T-cell (primary cell): ENCODE measurements around the gene SMCO4. TPM values are rescaled to one million over a fixed set of nuclear protein-coding genes. Genes with fewer than 3 reads are reported as not detected.

ENCODE experiments used
- ATAC-seq, 4 experiments: fragments of 200-7000 bp in 3 of 4; fragments of 150-1000 bp in 1 of 4; cut with Tn5 transposase; replicated peaks in 1 of 4; 1 replicate in 3 of 4; 2 replicates in 1 of 4; pipeline ENCODE4 v1.10.0; 2021; ENCODE audit warnings: moderate library complexity in 3 of 4, mild to moderate bottlenecking in 2 of 4, moderate number of reproducible peaks in 1 of 4
- CTCF ChIA-PET, 2 donors: fragments of 300-600 bp; sonication (Branson Sonifier 250); formaldehyde crosslinking; loops; one replicate each; lab custom pipeline; 2022; ENCODE audit warnings: antibody characterized with exemption in 2 of 2; lab: Charles Lee
- POLR2A ChIA-PET, 2 donors: fragments of 300-600 bp; sonication (Branson Sonifier 250); formaldehyde crosslinking; loops; one replicate each; lab custom pipeline; 2022; ENCODE audit warnings: antibody characterized with exemption in 2 of 2; lab: Charles Lee
- DNase-seq, 35 experiments: peaks; one replicate each; pipeline versions ENCODE4 v3.0.0 to v3.0.0-alpha.2; 2013 to 2023
- H3K27ac ChIP-seq: one replicate; pipeline ENCODE4 v1.5.1; 2013; ENCODE audit warnings: low read length
- H3K27me3 ChIP-seq, 2 experiments: replicated peaks in 1 of 2; 1 replicate in 1 of 2; 2 replicates in 1 of 2; pipeline versions ENCODE4 v1.6.1 to v1.7.0; 2013; ENCODE audit warnings: low read length in 1 of 2, mixed read lengths in 1 of 2; ENCODE audit not compliant: control insufficient read depth in 2 of 2, insufficient read depth in 2 of 2; ENCODE audit errors: extremely low read depth in 1 of 2
- H3K36me3 ChIP-seq, 2 donors: 1 replicate in 1 of 2; 2 replicates in 1 of 2; pipeline versions ENCODE4 v1.6.1 to v1.7.0; 2013; ENCODE audit warnings: low read length in 1 of 2; ENCODE audit not compliant: control insufficient read depth in 2 of 2, insufficient read depth in 1 of 2; ENCODE audit errors: extremely low read depth in 1 of 2
- H3K4me1 ChIP-seq, 2 experiments: 1 replicate in 1 of 2; 2 replicates in 1 of 2; pipeline versions ENCODE4 v1.6.1 to v1.7.0; 2013; ENCODE audit warnings: low read length in 2 of 2, mixed read lengths in 1 of 2; ENCODE audit not compliant: insufficient read depth in 2 of 2, control insufficient read depth in 1 of 2; ENCODE audit errors: extremely low read depth in 1 of 2
- H3K4me3 ChIP-seq, 2 donors: 1 replicate in 1 of 2; 2 replicates in 1 of 2; pipeline versions ENCODE4 v1.5.1 to v1.7.0; 2013; ENCODE audit warnings: mild to moderate bottlenecking in 2 of 2, low read length in 1 of 2, moderate library complexity in 1 of 2; ENCODE audit not compliant: control insufficient read depth in 1 of 2; ENCODE audit errors: extremely low read depth in 1 of 2
- H3K9me3 ChIP-seq: 2 replicates; pipeline ENCODE4 v1.7.0; 2013
- H3K27ac Mint-ChIP-seq, 2 donors: one replicate each; pipeline ENCODE4 v1.8.0; 2020 to 2021; ENCODE audit warnings: mild to moderate bottlenecking in 2 of 2, mixed read lengths in 2 of 2
- H3K27me3 Mint-ChIP-seq, 2 donors: one replicate each; pipeline ENCODE4 v1.8.0; 2021 to 2022; ENCODE audit warnings: mixed read lengths in 2 of 2
- H3K36me3 Mint-ChIP-seq: one replicate; pipeline ENCODE4 v1.8.0; 2021; ENCODE audit warnings: mixed read lengths
- H3K4me1 Mint-ChIP-seq, 3 donors: one replicate each; pipeline ENCODE4 v1.8.0; 2020 to 2022; ENCODE audit warnings: mixed read lengths in 3 of 3, mild to moderate bottlenecking in 1 of 3
- H3K4me3 Mint-ChIP-seq, 3 donors: one replicate each; pipeline ENCODE4 v1.8.0; 2020 to 2022; ENCODE audit warnings: mild to moderate bottlenecking in 3 of 3, mixed read lengths in 3 of 3, moderate library complexity in 3 of 3
- H3K9me3 Mint-ChIP-seq, 3 donors: one replicate each; pipeline ENCODE4 v1.8.0; 2020 to 2022; ENCODE audit warnings: mixed read lengths in 3 of 3
- WGBS: methylation state at CpG from one replicate; pipeline ENCODE4 v1.1.5; 2013; ENCODE audit warnings: missing lambda C conversion rate; ENCODE audit not compliant: insufficient coverage; 5-methylcytosine and 5-hydroxymethylcytosine counted together
- total RNA-seq, 35 experiments: library from RNA in 6 of 35; stranded (reverse) in 6 of 35; fragments of 120-200 nt in 1 of 35; gene quantifications; one replicate each; pipeline versions ENCODE4 v1.2.1 to v1.2.4 and lab custom pipeline; 2013 to 2026

SMCO4 gene
- total RNA-seq, 5 donors from 2014 or later (not counting 1 experiment from before 2014, with no cell fraction given), result 2.2 to 6.5 (median 4.7) TPM; not detected in 1

- Mint-ChIP-seq H3K4me3 (no peak overlapping the region), H3K27me3 (no peaks in the 10 kb centered on the region), H3K4me1 (no peaks in the 10 kb centered on the region), H3K27ac (no peak overlapping the region), H3K36me3 (peaks cover 2% of the 10 kb centered on the region), H3K9me3 (no peaks in the 10 kb centered on the region)
- no peak overlapping the region for H3K27ac ChIP-seq
- H3K9me3 ChIP-seq, result no peaks in the 10 kb centered on the region
- no peaks in the 10 kb centered on the region for H3K4me1 ChIP-seq
- H3K4me3 ChIP-seq, result no peak overlapping the region
- ChIA-PET POLR2A (no interaction called here), CTCF (no interaction called here)
- H3K36me3 ChIP-seq, result peaks cover 0 to 2% of the 10 kb centered on the region in 2 donors
- 94% methylated on average over 6 of the region's 6 CpGs for WGBS
- H3K27me3 ChIP-seq, result no peaks in the 10 kb centered on the region
- no peak for ATAC-seq
- DNase-seq, result no peak
These were observed 61.5 kb downstream of the SMCO4 start for GRCh38 chr11:93481696-93482095.

- no peaks in the 10 kb centered on the region for H3K9me3 ChIP-seq
- H3K27ac ChIP-seq, result no peak overlapping the region
- no peaks in the 10 kb centered on the region for H3K27me3 Mint-ChIP-seq
- DNase-seq (no peak), ATAC-seq (no peak)
- 89% methylated on average over 10 of the region's 16 CpGs for WGBS
- H3K27me3 ChIP-seq, result no peaks in the 10 kb centered on the region
- no peak overlapping the region for H3K27ac Mint-ChIP-seq
- H3K4me1 Mint-ChIP-seq, result no peaks in the 10 kb centered on the region
- peaks cover 0 to 2% of the 10 kb centered on the region in 2 donors for H3K36me3 ChIP-seq
- no peaks in the 10 kb centered on the region for H3K4me1 ChIP-seq
- no peak overlapping the region for H3K4me3 ChIP-seq
- ChIA-PET POLR2A (interaction anchor here in 1 of 2 donors (0.6 kb wide), 1 partner anchor 77 kb away, joined by 3 read pairs; no protein-coding TSS in a partner anchor), CTCF (no interaction called here)
- H3K36me3 Mint-ChIP-seq, result peaks cover 2% of the 10 kb centered on the region
- no peaks in the 10 kb centered on the region for H3K9me3 Mint-ChIP-seq
- H3K4me3 Mint-ChIP-seq, result no peak overlapping the region
These were observed 61.9 kb downstream of the SMCO4 start for GRCh38 chr11:93481279-93481678.

DNA sequence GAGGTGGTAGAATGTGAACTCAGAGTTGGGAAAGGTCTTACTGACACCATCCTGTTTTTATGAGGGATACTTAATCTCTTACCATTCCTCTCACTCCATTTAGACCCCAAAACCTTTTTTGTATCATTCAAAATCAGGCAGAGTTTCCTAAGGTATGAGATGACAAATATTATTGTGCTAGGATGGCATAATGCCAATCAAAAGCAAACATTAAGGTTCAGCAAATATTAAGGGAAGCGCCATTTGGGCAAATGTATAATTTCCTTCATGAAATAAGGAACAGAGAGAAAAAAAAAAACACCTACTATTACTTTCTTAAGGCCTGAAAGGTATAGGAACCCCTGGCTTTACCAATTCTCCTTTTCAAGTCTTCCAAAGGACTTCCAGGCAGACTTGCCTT, 62.4 kb downstream of the SMCO4 start:
- Histone ChIP-seq H3K4me1 (no peaks in the 10 kb centered on the region), H3K4me3 (no peak overlapping the region), H3K27me3 (no peaks in the 10 kb centered on the region), H3K27ac (no peak overlapping the region), H3K9me3 (no peaks in the 10 kb centered on the region), H3K36me3 (peaks cover 0 to 2% of the 10 kb centered on the region in 2 donors)
- Mint-ChIP-seq H3K27ac (no peak overlapping the region), H3K27me3 (no peaks in the 10 kb centered on the region), H3K9me3 (no peaks in the 10 kb centered on the region), H3K4me3 (no peak overlapping the region), H3K4me1 (no peaks in the 10 kb centered on the region), H3K36me3 (peaks cover 2% of the 10 kb centered on the region)
- no peak for DNase-seq
- POLR2A ChIA-PET, result interaction anchor here in 1 of 2 donors (0.6 kb wide), 1 partner anchor 77 kb away, joined by 3 read pairs; no protein-coding TSS in a partner anchor
- WGBS, result no CpG with 5 or more reads among the region's 1 CpG
- CTCF ChIA-PET, result no interaction called here
- ATAC-seq, result no peak

DNA sequence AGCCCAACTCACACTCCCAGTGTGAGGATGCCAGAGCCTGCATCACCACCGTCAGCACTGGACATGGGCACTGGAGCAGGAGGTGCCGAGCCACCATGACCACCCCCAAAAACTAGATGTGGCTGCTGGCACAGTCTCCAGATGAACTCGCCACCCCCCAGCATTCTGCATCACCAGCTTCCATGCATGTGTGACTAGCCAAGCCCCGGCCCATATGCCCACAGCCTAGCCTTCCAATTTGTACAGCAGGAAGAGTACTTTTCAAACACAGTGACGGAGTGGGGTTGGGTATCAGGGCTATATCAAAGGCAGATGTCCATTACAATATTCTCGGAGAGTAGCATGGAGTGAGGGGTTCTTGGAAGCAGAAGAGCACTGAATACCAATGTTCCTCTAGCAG, 62.9 kb downstream of the SMCO4 start:
- Histone ChIP-seq H3K27ac (no peak overlapping the region), H3K4me3 (no peak overlapping the region), H3K4me1 (no peaks in the 10 kb centered on the region), H3K9me3 (no peaks in the 10 kb centered on the region), H3K36me3 (peaks cover 0 to 2% of the 10 kb centered on the region in 2 donors), H3K27me3 (no peaks in the 10 kb centered on the region)
- no peak for ATAC-seq
- WGBS, result 84% methylated on average over 4 of the region's 6 CpGs
- POLR2A ChIA-PET, result no interaction called here
- Mint-ChIP-seq H3K9me3 (no peaks in the 10 kb centered on the region), H3K4me3 (no peak overlapping the region), H3K36me3 (peaks cover 2% of the 10 kb centered on the region), H3K27me3 (no peaks in the 10 kb centered on the region), H3K4me1 (no peaks in the 10 kb centered on the region), H3K27ac (no peak overlapping the region)
- no peak for DNase-seq
- CTCF ChIA-PET, result no interaction called here

GRCh38 chr11:93478841-93479240, 64.3 kb downstream of the SMCO4 start:
- DNase-seq (no peak), ATAC-seq (no peak)
- Mint-ChIP-seq H3K36me3 (peaks cover 2% of the 10 kb centered on the region), H3K27ac (no peak overlapping the region), H3K9me3 (no peaks in the 10 kb centered on the region), H3K4me3 (no peak overlapping the region), H3K4me1 (no peaks in the 10 kb centered on the region), H3K27me3 (no peaks in the 10 kb centered on the region)
- ChIA-PET POLR2A (no interaction called here), CTCF (no interaction called here)
- H3K4me3 ChIP-seq, result no peak overlapping the region
- H3K27me3 ChIP-seq, result no peaks in the 10 kb centered on the region
- WGBS, result 94% methylated on average over 16 of the region's 19 CpGs
- H3K4me1 ChIP-seq, result no peaks in the 10 kb centered on the region
- no peaks in the 10 kb centered on the region for H3K36me3 ChIP-seq
- H3K27ac ChIP-seq, result no peak overlapping the region
- H3K9me3 ChIP-seq, result no peaks in the 10 kb centered on the region

DNA sequence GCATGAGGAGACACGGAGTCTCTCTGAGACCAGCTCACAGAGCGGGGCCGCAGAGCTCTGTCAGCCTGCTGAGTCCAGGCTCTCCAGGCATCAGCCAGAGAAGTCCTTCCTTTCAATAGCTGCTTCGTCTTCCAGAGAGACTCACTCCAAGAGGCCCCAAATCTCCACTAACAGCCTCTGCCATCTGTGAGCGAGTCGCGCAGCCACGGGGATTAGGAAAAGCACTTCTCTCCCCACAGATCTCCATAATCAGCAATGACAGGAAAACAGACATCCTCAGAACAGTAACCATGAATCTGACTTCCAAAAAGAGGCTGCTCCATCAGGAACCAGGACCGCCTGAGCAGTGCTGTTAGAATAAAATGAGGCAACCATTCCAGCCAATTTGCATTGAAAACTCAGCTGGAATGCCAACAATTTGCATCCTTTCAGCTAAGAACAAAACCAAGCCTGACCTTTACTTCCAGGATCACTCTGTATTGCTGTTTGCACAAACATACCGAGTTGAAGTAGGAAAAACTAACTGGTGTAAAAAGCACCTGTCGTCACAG, 65.4 kb downstream of the SMCO4 start:
- H3K4me3 ChIP-seq, result no peak overlapping the region
- 94% methylated on average over 5 of the region's 11 CpGs for WGBS
- ChIA-PET POLR2A (interaction anchor here in 1 of 2 donors (0.6 kb wide), 1 partner anchor 355 kb away, joined by 5 read pairs; no protein-coding TSS in a partner anchor), CTCF (no interaction called here)
- H3K27ac Mint-ChIP-seq, result no peak overlapping the region
- H3K27me3 ChIP-seq, result no peaks in the 10 kb centered on the region
- DNase-seq (no peak), ATAC-seq (no peak)
- no peak overlapping the region for H3K4me3 Mint-ChIP-seq
- H3K36me3 ChIP-seq, result no peaks in the 10 kb centered on the region
- no peaks in the 10 kb centered on the region for H3K9me3 Mint-ChIP-seq
- H3K4me1 ChIP-seq, result no peaks in the 10 kb centered on the region
- no peaks in the 10 kb centered on the region for H3K4me1 Mint-ChIP-seq
- no peak overlapping the region for H3K27ac ChIP-seq
- H3K9me3 ChIP-seq, result no peaks in the 10 kb centered on the region
- peaks cover 2% of the 10 kb centered on the region for H3K36me3 Mint-ChIP-seq
- no peaks in the 10 kb centered on the region for H3K27me3 Mint-ChIP-seq
